ENCODE data around the gene RBM20.

- TF ChIP-seq CTCF (IDR thresholded peaks at IDR 0.05; ENCODE audit: insufficient read depth, low read length) = no peak
- TF ChIP-seq REST (IDR thresholded peaks at IDR 0.05; ENCODE audit: insufficient replicate concordance, low read depth) = no peak
- no peak for TF ChIP-seq POLR2AphosphoS5 (IDR thresholded peaks at IDR 0.05; ENCODE audit: low read depth)
These were observed 203.2 kb downstream of the RBM20 start for GRCh38 chr10:110847374-110847773.
